Trophoblast cell (in vitro differentiated cells and primary cell): ENCODE measurements around the gene LRPPRC.
A peak's percentile ranks its signal among the peaks of the same experiment; 100 is the strongest.

Experiments used
- DNase-seq, 2 donors: peaks; one replicate each; pipeline ENCODE4 v3.0.0-alpha.2; 2016
- H2AFZ ChIP-seq: 2 replicates; pipeline ENCODE4 v1.6.1; 2013; ENCODE audit warnings: low read length, moderate library complexity, mild to moderate bottlenecking; ENCODE audit not compliant: insufficient read depth, poor library complexity
- H2AK5ac ChIP-seq: 2 replicates; pipeline ENCODE4 v1.6.1; 2013; ENCODE audit warnings: mild to moderate bottlenecking, low read length
- H2BK120ac ChIP-seq: 2 replicates; pipeline ENCODE4 v1.6.1; 2013; ENCODE audit warnings: low read length, mild to moderate bottlenecking, moderate library complexity; ENCODE audit not compliant: insufficient read depth, poor library complexity
- H2BK12ac ChIP-seq: 2 replicates; pipeline ENCODE4 v1.6.1; 2013; ENCODE audit warnings: mild to moderate bottlenecking, low read length, moderate library complexity
- H2BK5ac ChIP-seq: 2 replicates; pipeline ENCODE4 v1.6.1; 2013; ENCODE audit warnings: low read length, low read depth, moderate library complexity, mild to moderate bottlenecking; ENCODE audit not compliant: poor library complexity
- H3K14ac ChIP-seq: 2 replicates; pipeline ENCODE4 v1.6.1; 2013; ENCODE audit warnings: mild to moderate bottlenecking, low read length
- H3K18ac ChIP-seq: 2 replicates; pipeline ENCODE4 v1.6.1; 2013; ENCODE audit warnings: mild to moderate bottlenecking, low read length
- H3K23ac ChIP-seq: 2 replicates; pipeline ENCODE4 v1.6.1; 2013; ENCODE audit warnings: low read length
- H3K27ac ChIP-seq: 2 replicates; pipeline ENCODE4 v1.5.1; 2013; ENCODE audit warnings: low read depth, mild to moderate bottlenecking, inconsistent platforms, low read length, moderate library complexity
- H3K27me3 ChIP-seq: 2 replicates; pipeline ENCODE4 v1.6.1; 2013; ENCODE audit warnings: inconsistent platforms, mild to moderate bottlenecking, low read length, moderate library complexity; ENCODE audit not compliant: insufficient read depth
- H3K36me3 ChIP-seq, 2 experiments: 1 replicate in 1 of 2; 2 replicates in 1 of 2; pipeline ENCODE4 v1.6.1; 2013; ENCODE audit warnings: low read length in 2 of 2, mild to moderate bottlenecking in 2 of 2, moderate library complexity in 1 of 2; ENCODE audit not compliant: insufficient read depth in 2 of 2, control insufficient read depth in 1 of 2
- H3K4ac ChIP-seq: 2 replicates; pipeline ENCODE4 v1.6.1; 2013; ENCODE audit warnings: low read depth, mild to moderate bottlenecking, low read length, moderate library complexity
- H3K4me1 ChIP-seq, 2 experiments: 1 replicate in 1 of 2; 2 replicates in 1 of 2; pipeline ENCODE4 v1.6.1; 2013; ENCODE audit warnings: low read length in 2 of 2, mild to moderate bottlenecking in 2 of 2, moderate library complexity in 1 of 2; ENCODE audit not compliant: insufficient read depth in 2 of 2, control insufficient read depth in 1 of 2
- H3K4me2 ChIP-seq: 2 replicates; pipeline ENCODE4 v1.6.1; 2013; ENCODE audit warnings: inconsistent platforms, mild to moderate bottlenecking, low read length, moderate library complexity
- H3K4me3 ChIP-seq: 2 replicates; pipeline ENCODE4 v1.5.1; 2013; ENCODE audit warnings: mild to moderate bottlenecking, low read depth, low read length, inconsistent platforms
- H3K79me1 ChIP-seq: one replicate; pipeline ENCODE4 v1.6.1; 2013; ENCODE audit warnings: low read length
- H3K79me2 ChIP-seq: 2 replicates; pipeline ENCODE4 v1.6.1; 2013; ENCODE audit warnings: low read length, mild to moderate bottlenecking; ENCODE audit not compliant: control insufficient read depth, insufficient read depth, poor library complexity
- H3K9ac ChIP-seq: 2 replicates; pipeline ENCODE4 v1.6.1; 2013; ENCODE audit warnings: mild to moderate bottlenecking, low read length
- H3K9me3 ChIP-seq: 2 replicates; pipeline ENCODE4 v1.6.1; 2013; ENCODE audit warnings: low read depth, mild to moderate bottlenecking, control low read depth, inconsistent platforms, low read length; ENCODE audit not compliant: insufficient read depth
- H4K12ac ChIP-seq: 2 replicates; pipeline ENCODE4 v1.6.1; 2013; ENCODE audit warnings: low read depth, mild to moderate bottlenecking, low read length, moderate library complexity
- H4K8ac ChIP-seq: 2 replicates; pipeline ENCODE4 v1.6.1; 2013; ENCODE audit warnings: low read depth, mild to moderate bottlenecking, low read length, moderate library complexity
- H4K91ac ChIP-seq: one replicate; pipeline ENCODE4 v1.6.1; 2013; ENCODE audit warnings: low read depth, mild to moderate bottlenecking, low read length, moderate library complexity
- WGBS: extraction: QIAGEN DNeasy Blood & Tissue Kit; methylation state at CpG from one replicate; pipeline ENCODE4 v1.1.7; 2013; ENCODE audit warnings: missing lambda C conversion rate; ENCODE audit not compliant: insufficient read length, insufficient coverage; ENCODE audit errors: extremely low coverage; 5-methylcytosine and 5-hydroxymethylcytosine counted together

Gene LRPPRC

GRCh38 chr2:43898134-43898837 lies 97.5 kb downstream of the LRPPRC start:
- Histone ChIP-seq H3K79me1 (no peaks in the 10 kb centered on the region), H2BK5ac (no peak overlapping the region), H2AK5ac (no peak overlapping the region), H3K27me3 (no peaks in the 10 kb centered on the region), H2BK120ac (no peak overlapping the region), H3K14ac (no peak overlapping the region), H3K36me3 (peaks cover 11 to 17% of the 10 kb centered on the region in 2 experiments), H4K8ac (no peak overlapping the region), H2BK12ac (no peak overlapping the region), H3K79me2 (no peaks in the 10 kb centered on the region), H3K4me3 (no peak overlapping the region), H4K91ac (no peak overlapping the region), H3K27ac (no peak overlapping the region), H3K18ac (no peak overlapping the region), H3K4me2 (no peak overlapping the region), H4K12ac (no peak overlapping the region), H3K4ac (no peak overlapping the region), H3K9ac (no peak overlapping the region), H3K4me1 (no peaks in the 10 kb centered on the region), H3K9me3 (no peaks in the 10 kb centered on the region), H3K23ac (no peak overlapping the region), H2AFZ (no peak overlapping the region)
- DNase-seq, result no peak
- no CpG with 5 or more reads among the region's 11 CpGs for WGBS

GRCh38 chr2:43897492-43897891 lies 98.3 kb downstream of the LRPPRC start:
- Histone ChIP-seq H4K12ac (no peak overlapping the region), H3K4me1 (no peaks in the 10 kb centered on the region), H2BK120ac (no peak overlapping the region), H3K4me3 (no peak overlapping the region), H3K4ac (no peak overlapping the region), H3K9me3 (no peaks in the 10 kb centered on the region), H3K79me2 (no peaks in the 10 kb centered on the region), H3K79me1 (no peaks in the 10 kb centered on the region), H2BK12ac (no peak overlapping the region), H3K36me3 (peaks cover 11 to 16% of the 10 kb centered on the region in 2 experiments), H3K23ac (no peak overlapping the region), H3K14ac (no peak overlapping the region), H2AFZ (no peak overlapping the region), H4K8ac (no peak overlapping the region), H2BK5ac (no peak overlapping the region), H4K91ac (no peak overlapping the region), H3K27me3 (no peaks in the 10 kb centered on the region), H3K4me2 (no peak overlapping the region), H3K9ac (no peak overlapping the region), H3K27ac (no peak overlapping the region), H3K18ac (no peak overlapping the region), H2AK5ac (no peak overlapping the region)
- no CpG with 5 or more reads among the region's 6 CpGs for WGBS
- DNase-seq, result no peak

- H3K18ac ChIP-seq, result no peak overlapping the region
- no peak overlapping the region for H3K4me2 ChIP-seq
- H2AK5ac ChIP-seq, result no peak overlapping the region
- H3K27me3 ChIP-seq, result no peaks in the 10 kb centered on the region
- no peak overlapping the region for H3K4me3 ChIP-seq
- no peak overlapping the region for H4K12ac ChIP-seq
- no CpG with 5 or more reads among the region's 1 CpG for WGBS
- H4K8ac ChIP-seq, result no peak overlapping the region
- no peak overlapping the region for H3K4ac ChIP-seq
- H3K27ac ChIP-seq, result no peak overlapping the region
- no peak overlapping the region for H3K23ac ChIP-seq
- no peak overlapping the region for H3K14ac ChIP-seq
- H2BK12ac ChIP-seq, result no peak overlapping the region
- no peak for DNase-seq
- no peak overlapping the region for H3K9ac ChIP-seq
- no peak overlapping the region for H2BK5ac ChIP-seq
- H3K9me3 ChIP-seq, result no peaks in the 10 kb centered on the region
- no peak overlapping the region for H2AFZ ChIP-seq
- H3K4me1 ChIP-seq, result no peaks in the 10 kb centered on the region
- no peaks in the 10 kb centered on the region for H3K79me1 ChIP-seq
- H3K36me3 ChIP-seq, result peaks cover 11 to 19% of the 10 kb centered on the region in 2 experiments
- no peak overlapping the region for H2BK120ac ChIP-seq
- H4K91ac ChIP-seq, result no peak overlapping the region
- H3K79me2 ChIP-seq, result no peaks in the 10 kb centered on the region
Measured at GRCh38 chr2:43896906-43897305, 98.9 kb downstream of the LRPPRC start.

GRCh38 chr2:43894743-43895142 lies 101.0 kb downstream of the LRPPRC start:
- H3K4me3 ChIP-seq, result no peak overlapping the region
- no peak overlapping the region for H2BK12ac ChIP-seq
- no peaks in the 10 kb centered on the region for H3K4me1 ChIP-seq
- H3K18ac ChIP-seq, result no peak overlapping the region
- no peak overlapping the region for H3K14ac ChIP-seq
- H2AK5ac ChIP-seq, result no peak overlapping the region
- no peak overlapping the region for H4K91ac ChIP-seq
- H2AFZ ChIP-seq, result no peak overlapping the region
- H3K27me3 ChIP-seq, result no peaks in the 10 kb centered on the region
- no peak overlapping the region for H4K12ac ChIP-seq
- DNase-seq, result peak in 1 of 2 donors; percentile 80
- no peak overlapping the region for H2BK120ac ChIP-seq
- peaks cover 13 to 24% of the 10 kb centered on the region in 2 experiments for H3K36me3 ChIP-seq
- no peak overlapping the region for H4K8ac ChIP-seq
- H3K9ac ChIP-seq, result no peak overlapping the region
- no peak overlapping the region for H3K27ac ChIP-seq
- H2BK5ac ChIP-seq, result no peak overlapping the region
- H3K9me3 ChIP-seq, result no peaks in the 10 kb centered on the region
- no CpG with 5 or more reads among the region's 2 CpGs for WGBS
- no peak overlapping the region for H3K23ac ChIP-seq
- no peaks in the 10 kb centered on the region for H3K79me1 ChIP-seq
- H3K4me2 ChIP-seq, result no peak overlapping the region
- no peak overlapping the region for H3K4ac ChIP-seq
- H3K79me2 ChIP-seq, result no peaks in the 10 kb centered on the region
